GM12878 (cell line): Measurements from ENCODE around the gene SSH2. TPM values are rescaled to one million over a fixed set of nuclear protein-coding genes. Genes with fewer than 3 reads are reported as not detected.

ENCODE experiments used
- ATAC-seq: fragments of 200-7000 bp; cut with Tn5 transposase; 3 replicates; pipeline ENCODE4 v1.9.1; 2020; ENCODE audit warnings: mild to moderate bottlenecking, moderate library complexity
- BruUV-seq: library from RNA; stranded (reverse); fragments of 400-500 nt; replicated peaks from 2 replicates; lab custom pipeline; 2021; lab: Mats Ljungman, UMichigan
- CTCF ChIA-PET: fragments of 300-600 bp; sonication (Branson Sonifier 250); formaldehyde crosslinking; extraction: SDS; loops from one replicate; lab custom pipeline; 2021; ENCODE audit warnings: inconsistent platforms; lab: Yijun Ruan, JAX
- POLR2A ChIA-PET: fragments of 350-600 bp; formaldehyde crosslinking; extraction: SDS; loops from one replicate; lab custom pipeline; 2021; ENCODE audit warnings: inconsistent platforms; lab: Charles Lee
- RAD21 ChIA-PET: fragments of 300-600 bp; sonication (Branson Sonifier 250); formaldehyde crosslinking; loops from one replicate; lab custom pipeline; 2023; ENCODE audit warnings: antibody characterized with exemption; ENCODE audit not compliant: unreplicated experiment; lab: Charles Lee
- SMC1A ChIA-PET: fragments of 300-600 bp; sonication (Branson Sonifier 250); formaldehyde crosslinking; loops from one replicate; lab custom pipeline; 2023; ENCODE audit not compliant: unreplicated experiment, uncharacterized antibody; lab: Charles Lee
- DNase-seq: peaks from one replicate; pipeline ENCODE4 v3.0.0-alpha.2; 2011; ENCODE audit warnings: low read depth, low spot score
- FAIRE-seq: peaks from 3 replicates; lab custom pipeline; 2011; peaks lifted over from hg19 to GRCh38; lab: Jason Lieb, UNC
- H2AFZ ChIP-seq: 2 replicates; pipeline ENCODE4 v1.6.0; 2011; ENCODE audit warnings: low read depth, low read length, control low read depth; ENCODE audit not compliant: control insufficient read depth
- H3K27ac ChIP-seq: 2 replicates; pipeline ENCODE4 v1.5.1; 2011; ENCODE audit warnings: control low read depth; ENCODE audit not compliant: control insufficient read depth, insufficient read depth
- H3K27me3 ChIP-seq, 2 experiments: replicated peaks in 1 of 2; 2 replicates each; pipeline versions ENCODE4 v1.6.0 to v1.6.1; 2011; ENCODE audit warnings: low read length in 1 of 2; ENCODE audit not compliant: control insufficient read depth in 2 of 2, insufficient read depth in 2 of 2
- H3K36me3 ChIP-seq, 2 experiments: 2 replicates each; pipeline ENCODE4 v1.5.1; 2011; ENCODE audit warnings: low read length in 1 of 2; ENCODE audit not compliant: control insufficient read depth in 2 of 2, insufficient read depth in 2 of 2
- H3K4me1 ChIP-seq: 2 replicates; pipeline ENCODE4 v1.6.1; 2011; ENCODE audit warnings: mild to moderate bottlenecking, low read length, moderate library complexity, mixed read lengths; ENCODE audit not compliant: control insufficient read depth, insufficient read depth
- H3K4me2 ChIP-seq: 2 replicates; pipeline ENCODE4 v1.6.0; 2011; ENCODE audit warnings: control low read depth; ENCODE audit not compliant: control insufficient read depth, insufficient read depth
- H3K4me3 ChIP-seq: fragments of 200-600 bp; sonication (generic); 2 replicates; pipeline ENCODE4 v1.5.1; 2016
- H3K79me2 ChIP-seq: 2 replicates; pipeline ENCODE4 v1.6.0; 2011; ENCODE audit warnings: low read length; ENCODE audit not compliant: control insufficient read depth, insufficient read depth
- H3K9ac ChIP-seq: 2 replicates; pipeline ENCODE4 v1.8.0; 2011; ENCODE audit warnings: low read length, control low read depth, mixed read lengths; ENCODE audit not compliant: control insufficient read depth, insufficient read depth
- H3K9me3 ChIP-seq: replicated peaks from 3 replicates; pipeline ENCODE4 v1.5.1; 2011; ENCODE audit warnings: mild to moderate bottlenecking, low read length; ENCODE audit not compliant: control insufficient read depth, insufficient read depth
- H4K20me1 ChIP-seq: 2 replicates; pipeline ENCODE4 v1.6.0; 2011; ENCODE audit not compliant: control insufficient read depth, insufficient read depth
- CHD2 ChIP-seq: IDR thresholded peaks from 2 replicates; pipeline ENCODE4 v1.6.1; 2011; ENCODE audit warnings: low read depth, low read length, improper control_type of control experiment, borderline replicate concordance
- CTCF ChIP-seq, 3 experiments: IDR thresholded peaks in 2 of 3; conservative IDR thresholded peaks in 1 of 3; 2 replicates each; pipeline ENCODE4 v1.5.1; 2011; ENCODE audit warnings: low read depth in 3 of 3, low read length in 3 of 3, mild to moderate bottlenecking in 3 of 3, control low read depth in 2 of 3, moderate library complexity in 2 of 3, inconsistent platforms in 1 of 3, mixed read lengths in 1 of 3; ENCODE audit not compliant: control insufficient read depth in 2 of 3, insufficient read depth in 1 of 3; ENCODE audit errors: extremely low read depth in 1 of 3
- ZNF217 ChIP-seq: fragments of 450-650 bp; IDR thresholded peaks from 2 replicates; pipeline ENCODE4 v1.6.1; 2017; ENCODE audit warnings: antibody characterized with exemption, mild to moderate bottlenecking
- WGBS: methylation state at CpG from one replicate; pipeline ENCODE4 v1.1.6; 2016; ENCODE audit warnings: low lambda C conversion rate; ENCODE audit not compliant: insufficient replicate concordance, insufficient coverage; ENCODE audit errors: missing lambda C conversion rate; 5-methylcytosine and 5-hydroxymethylcytosine counted together
- in situ Hi-C: fragments of 300-500 bp; cut with MboI; formaldehyde crosslinking; loops from 9 replicates; pipeline ENCODE4 v1.14.3; 2018; ENCODE audit warnings: mixed read lengths
- intact Hi-C: fragments of 100-400 bp; cut with micrococcal nuclease; formaldehyde crosslinking; loops from one replicate; pipeline ENCODE4 v1.14.2; 2022; ENCODE audit not compliant: unreplicated experiment
- polyA plus RNA-seq, 11 experiments: library from polyadenylated mRNA; depleted of rRNA in 4 of 11; unstranded in 6 of 11; stranded (reverse) in 5 of 11; fragments of >200 nt; fragmentation: Nextera tagmentation in 4 of 11; fragmentation: Illumina TruSeq in 1 of 11; extraction: Ambion mirVana in 4 of 11; extraction: Trizol in 1 of 11; gene quantifications; 1 replicate in 1 of 11; 2 replicates in 10 of 11; pipeline versions ENCODE4 v1.2.1 to v1.2.3, GENCODE V29; 2011 to 2016; ENCODE audit warnings: inconsistent platforms in 2 of 11, missing spikeins in 2 of 11, low read depth in 1 of 11
- total RNA-seq, 4 experiments: library from RNA; depleted of rRNA in 3 of 4; stranded (reverse); fragments of >200 nt in 3 of 4; fragmentation: Illumina TruSeq in 1 of 4; extraction: Trizol in 1 of 4; gene quantifications; 2 replicates each; pipeline versions ENCODE4 v1.2.1 to v1.2.3, GENCODE V29; 2013 to 2021

The SSH2 gene
- total and polyA plus RNA-seq, 10 of the 15 experiments (the other 5 are each of a cell fraction or from before 2014, with no cell fraction given): 9.3 to 65.9 (median 34.0) TPM

GRCh38 chr17:29758255-29758654 lies 171.8 kb downstream of the SSH2 start:
- H3K9ac ChIP-seq: peak overlapping the region; percentile 30; the same call in 1 of the 2 replicates
- ChIA-PET CTCF (interaction anchor here (1.0 to 6.1 kb wide), 9 partner anchors 10 to 166 kb away, joined by 3 to 39 read pairs (median 4); no protein-coding TSS in a partner anchor), RAD21 (interaction anchor here (0.8 to 9.7 kb wide), 4 partner anchors 35 to 172 kb away, joined by 3 to 144 read pairs (median 35); partner anchors contain the start of gene SSH2), POLR2A (interaction anchor here (2.5 to 7.2 kb wide), 5 partner anchors 31 to 52 kb away, joined by 7 to 54 read pairs (median 13); no protein-coding TSS in a partner anchor), SMC1A (interaction anchor here (0.6 to 19.7 kb wide), 11 partner anchors 8 to 173 kb away, joined by 3 to 297 read pairs (median 4); no protein-coding TSS in a partner anchor)
- H2AFZ ChIP-seq: no peak overlapping the region
- H3K79me2 ChIP-seq: peaks cover 70% of the 10 kb centered on the region
- no peaks in the 10 kb centered on the region for H4K20me1 ChIP-seq
- peak overlapping the region; percentile 72 for H3K4me2 ChIP-seq
- H3K4me3 ChIP-seq: peak overlapping the region; percentile 88
- 58% methylated on average over 2 of the region's 2 CpGs for WGBS
- TF ChIP-seq CTCF (IDR thresholded peaks at IDR 0.05 in 2 of 3, conservative IDR thresholded peaks at IDR 0.05 in 1 of 3; ENCODE audit: control insufficient read depth in 2 of 3, extremely low read depth in 1 of 3, insufficient read depth in 1 of 3, low read depth in 3 of 3, low read length in 3 of 3): no peak
- TF ChIP-seq CHD2: no peak
- 0 out of 2 replicates have a peak, but pooled peaks have one; percentile 47 for TF ChIP-seq ZNF217
- ATAC-seq (no peak), DNase-seq (no peak), FAIRE-seq (no peak)
- H3K36me3 ChIP-seq: peaks cover 2 to 3% of the 10 kb centered on the region in 2 experiments; a peak in 3 of 4 replicates
- peaks cover 27% of the 10 kb centered on the region; the same call in 1 of the 2 replicates for H3K4me1 ChIP-seq
- no peaks in the 10 kb centered on the region for H3K9me3 ChIP-seq
- in situ Hi-C loops: no loop called here
- peak overlapping the region; percentile 23 for H3K27ac ChIP-seq
- intact Hi-C loops: no loop called here
- BruUV-seq: no TSS peak
- H3K27me3 ChIP-seq: no peaks in the 10 kb centered on the region
